HCEC 1CT (cell line): Measurements from ENCODE around the gene BCLAF1.
A peak's percentile ranks its signal among the peaks of the same experiment; 100 is the strongest.
"Not testable (repeated sequence)": the region's sequence is repeated elsewhere in the genome, so short reads cannot be mapped to it uniquely, and the experiment has no call there.

Experiments
- DNase-seq: peaks from one replicate; pipeline ENCODE4 v3.0.0-alpha.2; 2017

The BCLAF1 gene

DNA sequence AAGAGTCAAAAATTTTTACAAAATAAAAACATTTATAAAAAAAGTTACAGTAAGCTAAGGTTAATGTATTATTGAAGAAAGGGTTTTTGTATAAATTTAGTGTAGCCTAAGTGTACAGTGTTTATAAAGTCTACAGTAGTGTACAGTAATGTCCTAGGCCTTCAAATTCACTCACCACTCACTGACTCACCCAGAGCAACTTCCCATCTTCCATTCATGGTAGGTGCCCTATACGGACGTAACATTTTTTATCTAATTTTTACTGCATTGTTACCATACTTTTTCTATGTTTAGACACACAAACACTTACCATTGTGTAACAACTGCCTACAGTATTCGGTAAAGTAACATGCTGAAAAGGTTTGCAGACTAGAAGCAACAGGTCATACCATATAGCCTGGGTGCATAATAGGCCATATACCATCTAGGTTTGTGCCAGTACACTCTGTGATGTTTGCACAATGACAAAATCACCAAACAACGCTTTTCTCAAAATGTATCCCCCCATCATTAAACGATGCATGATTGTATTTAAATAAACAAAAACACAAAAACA, 45.5 kb downstream of the BCLAF1 start:
- peak; percentile 20 for DNase-seq

DNA sequence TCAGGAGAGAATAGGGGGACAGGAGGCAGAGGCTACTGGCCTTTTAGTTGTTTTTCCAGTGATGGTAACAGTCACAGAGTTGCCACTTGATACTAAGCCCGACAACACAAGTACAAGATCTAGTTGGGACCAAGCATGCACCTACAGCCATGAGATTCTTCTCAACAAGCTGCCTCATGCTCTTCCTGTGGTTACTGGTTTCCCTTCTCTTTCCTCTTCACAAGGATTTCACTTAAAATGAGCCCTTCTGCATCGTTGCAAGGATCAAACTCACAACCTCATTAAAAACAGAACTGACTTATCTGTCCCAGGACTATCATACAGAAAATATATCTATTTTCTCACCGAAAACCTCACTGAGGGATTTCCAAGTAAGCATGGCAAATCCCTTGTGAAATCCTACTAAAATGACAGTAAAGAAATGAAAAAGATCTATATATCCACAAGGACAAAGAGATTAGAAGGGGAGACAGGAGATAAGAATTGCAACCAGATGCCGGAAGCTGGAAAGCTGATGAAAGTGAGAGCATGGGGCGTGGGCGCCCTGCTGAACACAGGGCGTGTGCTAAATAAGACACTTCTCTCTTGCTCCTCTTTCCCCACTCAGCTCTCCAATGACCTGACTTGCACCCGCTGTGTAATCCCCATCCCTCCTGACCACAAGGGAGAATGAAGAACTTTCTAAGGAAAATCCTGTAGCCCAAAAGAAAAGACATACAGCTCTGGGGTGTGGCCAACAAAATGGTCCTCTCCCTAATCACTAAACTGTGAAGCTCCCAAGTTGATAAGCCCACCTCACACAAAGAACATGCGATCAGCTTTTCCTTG, 53.0 kb downstream of the BCLAF1 start:
- no peak for DNase-seq

DNA sequence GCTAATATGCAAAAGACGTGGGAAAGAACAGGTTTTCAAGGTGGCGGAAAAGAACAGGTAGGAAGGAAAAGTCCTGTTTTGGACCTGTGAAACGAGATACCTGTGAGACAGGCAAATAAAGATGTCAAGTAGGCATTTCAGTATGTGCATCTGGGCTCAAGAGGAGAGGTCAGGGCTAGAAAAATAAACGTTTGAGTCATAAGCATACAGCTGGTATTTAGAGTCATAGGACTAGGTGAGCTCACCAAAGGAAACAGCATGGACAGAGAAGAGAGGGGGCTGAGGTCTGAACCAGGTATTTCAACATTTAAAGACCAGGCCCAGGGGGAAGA, 54.4 kb downstream of the BCLAF1 start:
- DNase-seq = peak; percentile 54

DNA sequence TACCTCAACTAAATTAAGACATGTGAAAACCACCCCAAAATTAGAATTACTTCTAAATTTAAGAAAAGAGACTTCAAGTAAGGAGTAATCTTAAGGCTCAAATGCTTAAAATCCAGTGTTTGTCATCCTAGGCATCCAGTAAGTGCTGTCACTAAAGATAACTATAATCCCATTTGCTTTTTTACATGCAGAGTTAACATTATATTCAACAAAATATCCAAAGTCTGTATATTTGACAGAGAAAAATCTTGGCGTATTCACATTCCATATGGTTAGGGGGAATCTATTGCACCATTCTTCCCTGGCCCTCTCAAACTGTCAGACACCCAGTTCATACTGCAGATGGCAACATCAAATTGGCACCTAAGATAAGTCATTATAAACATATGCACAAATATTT, 56.9 kb downstream of the BCLAF1 start:
- no peak for DNase-seq

DNA sequence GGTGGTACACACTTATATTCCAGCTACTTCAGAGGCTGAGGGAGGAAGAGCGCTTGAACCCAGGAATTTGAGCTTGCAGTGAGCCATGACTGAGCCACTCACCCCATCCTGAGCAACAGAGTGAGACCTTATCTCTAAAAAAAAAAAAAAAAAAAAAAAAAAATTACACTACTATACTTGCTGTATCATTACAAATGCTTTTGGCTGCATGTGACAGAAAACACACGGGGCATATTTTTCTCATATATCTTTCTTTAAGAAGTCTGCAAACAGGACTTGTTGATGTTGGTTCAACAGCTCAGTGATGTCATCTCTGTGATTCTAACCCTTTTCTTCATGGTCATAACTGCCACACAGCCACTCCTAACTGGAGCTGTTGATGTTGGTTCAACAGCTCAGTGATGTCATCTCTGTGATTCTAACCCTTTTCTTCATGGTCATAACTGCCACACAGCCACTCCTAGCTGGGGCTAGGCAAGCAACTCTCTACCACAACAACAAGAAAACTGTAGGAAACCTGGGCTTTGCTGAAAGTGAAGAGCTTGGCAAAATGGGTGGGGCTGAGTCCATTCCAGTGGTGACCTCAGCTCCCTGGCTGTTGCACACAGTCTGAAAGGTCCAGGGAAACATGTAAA, 59.3 kb downstream of the BCLAF1 start:
- DNase-seq = no peak

DNA sequence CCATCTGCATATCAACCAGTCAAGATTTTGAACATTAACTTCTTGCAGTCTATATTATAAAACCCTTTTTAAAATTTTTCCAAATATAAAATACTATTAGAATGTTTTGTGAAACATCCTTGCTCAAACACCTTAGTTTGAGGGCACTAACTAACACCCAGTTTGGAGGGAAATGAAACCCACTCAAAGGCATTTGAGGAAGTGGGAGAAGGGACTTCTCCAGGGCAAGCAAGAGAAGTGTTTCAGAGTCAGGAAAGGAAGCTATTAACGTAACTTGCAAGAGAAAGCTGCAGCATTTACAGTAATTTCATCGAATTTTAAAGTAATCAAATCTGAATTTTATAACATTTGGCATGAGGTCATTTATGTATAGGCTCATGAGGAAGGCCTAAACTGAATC, 60.8 kb downstream of the BCLAF1 start:
- DNase-seq = no peak

DNA sequence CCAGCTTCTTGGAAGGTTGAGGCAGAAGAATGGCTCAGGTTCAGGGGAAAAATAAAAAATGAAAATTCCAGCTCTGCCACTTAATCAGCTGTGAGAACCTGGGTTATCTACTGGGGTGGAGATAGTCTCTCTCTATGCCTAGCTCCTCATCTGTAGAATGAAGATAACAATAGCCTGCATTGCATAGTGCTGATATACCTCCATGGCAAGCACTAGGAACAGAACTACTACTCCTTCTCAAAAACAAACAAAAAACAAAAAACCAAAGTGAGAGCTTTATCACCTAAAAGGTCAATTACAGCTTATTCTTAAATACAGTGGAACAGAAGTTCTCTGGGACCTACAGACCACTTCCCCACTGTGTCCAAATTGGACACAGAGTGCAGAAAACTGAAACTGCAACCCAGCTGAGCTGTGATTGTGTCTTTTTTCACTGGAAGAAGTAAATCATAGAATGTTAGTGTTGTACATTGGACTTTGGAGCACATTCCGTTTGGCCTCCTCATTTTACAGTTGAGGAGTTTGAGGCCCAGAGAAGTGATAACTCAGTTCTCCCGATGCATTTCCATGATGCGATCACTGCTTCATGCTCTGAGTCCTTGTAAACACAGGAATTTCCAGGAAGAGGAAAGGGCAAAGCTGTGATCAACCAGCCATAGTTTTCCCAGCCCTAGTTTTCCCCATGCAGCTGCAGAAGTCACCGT, 62.8 kb downstream of the BCLAF1 start:
- no peak for DNase-seq

DNA sequence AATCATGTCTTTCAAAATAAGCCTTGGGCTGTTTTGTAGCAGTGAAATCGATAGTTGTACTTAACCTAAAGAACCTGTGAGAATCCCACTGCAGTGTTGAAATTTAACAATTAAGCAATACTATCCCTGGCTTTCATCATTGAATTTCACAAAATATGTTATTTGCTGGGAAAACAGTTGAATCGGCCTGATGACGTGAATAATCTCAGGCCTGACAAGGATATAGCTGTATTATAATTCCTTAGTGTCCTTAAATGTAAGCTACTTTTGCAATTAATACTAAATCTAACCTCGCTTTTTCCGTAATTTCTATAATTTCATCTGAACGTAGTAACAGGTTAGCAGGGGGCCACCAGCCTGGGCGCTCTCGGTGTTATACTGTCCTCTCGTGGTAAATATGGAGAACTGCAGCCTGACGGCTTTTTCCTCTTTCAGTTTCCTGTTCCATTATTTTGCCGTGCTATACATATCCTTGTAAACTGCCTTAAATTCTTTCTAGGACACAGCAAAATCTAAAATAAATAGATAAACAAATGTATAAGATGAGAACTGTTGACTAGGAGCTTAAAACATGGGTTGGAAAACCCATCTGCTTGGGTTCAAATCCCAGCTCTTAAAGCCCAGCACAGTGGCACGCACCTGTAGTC, 63.5 kb downstream of the BCLAF1 start:
- DNase-seq = peak; percentile 46

DNA sequence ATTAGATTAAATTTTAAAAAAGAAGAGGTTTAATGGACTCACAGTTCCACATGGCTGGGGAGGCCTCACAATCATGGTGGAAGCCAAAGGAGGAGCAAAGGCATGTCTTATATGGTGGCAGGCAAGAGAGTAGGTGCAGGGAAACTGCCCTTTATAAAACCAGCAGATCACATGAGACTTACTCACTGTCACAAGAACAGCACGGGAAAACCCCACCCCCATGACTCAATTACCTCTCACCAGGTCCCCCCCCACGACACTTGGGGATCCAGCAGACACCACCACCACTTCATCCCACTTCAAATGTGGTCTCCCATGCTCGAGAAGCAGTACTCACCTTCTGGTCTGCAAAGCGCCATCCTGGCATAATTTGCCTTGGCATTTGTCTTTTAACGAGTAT, 64.2 kb downstream of the BCLAF1 start:
- peak; percentile 37 for DNase-seq

DNA sequence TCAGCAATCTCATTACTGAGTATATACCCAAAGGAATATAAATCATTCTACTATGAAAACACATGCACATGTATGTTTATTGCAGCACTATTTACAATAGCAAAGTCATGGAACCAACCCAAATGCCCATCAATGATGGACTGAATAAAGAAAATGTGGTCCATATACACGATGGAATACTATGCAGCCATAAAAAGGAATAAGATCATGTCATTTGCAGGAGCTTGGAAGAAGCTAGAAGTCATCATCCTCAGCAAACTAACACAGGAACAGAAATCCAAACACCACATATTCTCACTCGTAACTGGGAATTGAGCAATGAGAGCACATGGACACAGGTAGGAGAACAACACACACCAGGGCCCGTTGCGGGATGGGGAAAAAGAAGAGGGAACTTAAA, 64.7 kb downstream of the BCLAF1 start:
- not testable (repeated sequence) for DNase-seq

DNA sequence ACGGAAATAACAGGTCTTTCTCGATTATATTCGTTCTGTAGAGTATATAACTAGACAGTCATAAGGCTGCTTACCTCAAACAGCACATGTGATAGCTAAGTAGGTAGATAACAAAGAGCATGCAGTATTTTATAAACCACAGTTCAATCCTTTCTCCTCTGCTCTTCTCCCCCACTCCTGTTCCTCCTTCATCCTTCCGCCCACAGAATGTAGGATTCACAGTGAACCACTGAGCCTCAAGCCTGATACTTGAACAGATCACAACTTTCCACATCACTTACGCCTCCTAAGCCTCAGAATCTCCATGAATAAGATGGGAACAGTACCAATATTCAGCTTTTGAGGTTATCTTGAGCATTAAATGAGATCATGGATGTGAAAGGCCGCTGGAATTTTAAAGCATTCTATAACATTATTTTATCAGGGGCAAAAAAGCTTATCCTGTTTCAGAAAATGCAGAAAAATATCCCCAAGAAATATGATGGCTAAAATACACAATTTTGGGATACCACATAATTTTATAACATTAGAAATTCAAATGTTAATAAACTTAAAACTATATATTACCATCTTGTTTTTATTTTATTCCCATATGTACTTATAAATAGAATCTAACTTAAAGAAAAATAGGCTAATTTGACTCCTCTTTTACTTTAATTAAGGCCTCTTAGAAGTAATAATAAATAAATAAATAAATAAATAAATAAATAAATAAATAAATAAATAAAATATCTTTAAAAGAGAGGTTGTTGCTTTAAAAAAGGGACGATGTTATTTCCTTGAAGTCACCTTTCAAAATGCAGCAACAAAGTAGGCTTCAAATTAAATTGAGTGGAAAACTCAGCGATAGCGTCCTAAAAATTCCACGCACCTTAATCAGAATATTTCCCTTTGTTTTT, 72.9 kb downstream of the BCLAF1 start:
- no peak for DNase-seq

DNA sequence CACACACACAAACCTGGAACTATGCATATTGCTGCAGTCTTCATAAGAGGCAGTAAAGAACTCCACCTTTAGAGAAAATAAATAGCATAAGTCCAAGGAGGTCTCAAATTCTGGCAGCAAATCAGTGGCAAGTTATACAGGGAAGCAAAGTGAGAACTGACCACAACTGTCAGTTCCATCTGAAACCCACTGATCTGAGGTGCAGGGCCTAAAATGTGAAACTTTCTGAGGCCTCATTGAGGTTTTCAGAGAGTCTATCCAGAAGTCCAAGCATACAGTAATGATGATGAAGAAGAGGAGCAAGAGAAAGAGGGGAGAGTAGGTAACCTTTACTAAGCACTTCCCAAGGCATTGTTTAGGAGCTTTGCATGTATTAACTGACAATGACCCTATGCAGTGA, 75.8 kb downstream of the BCLAF1 start:
- DNase-seq = no peak

DNA sequence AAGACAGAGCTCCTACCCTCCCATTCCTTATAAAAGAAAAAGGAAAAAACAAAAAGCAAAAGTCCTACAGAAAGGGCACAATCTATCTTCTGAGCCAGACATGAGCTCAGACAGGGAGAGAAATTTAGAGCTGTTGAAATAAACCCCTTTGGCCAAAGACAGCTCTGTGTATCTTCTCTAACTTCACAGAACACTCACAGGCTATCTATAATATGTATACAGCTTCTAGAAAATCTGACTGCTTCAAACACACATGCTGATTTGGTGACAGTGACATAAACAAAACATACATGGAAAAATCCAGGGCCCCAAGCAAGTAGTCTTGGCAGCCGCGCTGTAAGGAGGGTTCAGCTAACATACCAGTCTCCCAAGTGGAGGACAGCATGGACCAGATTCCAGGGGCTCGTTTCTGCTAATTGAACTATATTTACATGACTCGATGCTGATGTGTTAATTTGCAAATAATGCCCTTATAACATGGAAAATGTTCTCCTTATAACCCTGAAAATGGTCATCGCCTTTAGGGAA, 76.6 kb downstream of the BCLAF1 start:
- no peak for DNase-seq

DNA sequence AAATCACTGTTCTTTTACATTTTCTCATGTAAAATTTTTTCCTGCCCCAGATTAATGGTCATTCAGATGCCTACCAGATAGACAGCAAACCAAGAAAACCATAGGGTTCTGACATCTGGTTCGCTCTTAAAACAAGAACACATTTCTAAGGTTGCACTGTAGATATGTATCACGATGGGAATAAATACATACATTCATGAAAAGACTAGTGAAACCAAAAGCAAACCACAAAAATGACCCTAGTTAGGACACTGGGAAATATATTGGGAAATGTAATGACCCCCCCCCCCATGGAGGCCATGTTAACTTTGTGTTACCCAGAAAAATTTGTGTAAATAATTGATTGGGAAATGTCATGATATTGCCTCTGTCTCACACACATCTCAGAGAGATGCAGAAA, 77.0 kb downstream of the BCLAF1 start:
- DNase-seq = no peak

DNA sequence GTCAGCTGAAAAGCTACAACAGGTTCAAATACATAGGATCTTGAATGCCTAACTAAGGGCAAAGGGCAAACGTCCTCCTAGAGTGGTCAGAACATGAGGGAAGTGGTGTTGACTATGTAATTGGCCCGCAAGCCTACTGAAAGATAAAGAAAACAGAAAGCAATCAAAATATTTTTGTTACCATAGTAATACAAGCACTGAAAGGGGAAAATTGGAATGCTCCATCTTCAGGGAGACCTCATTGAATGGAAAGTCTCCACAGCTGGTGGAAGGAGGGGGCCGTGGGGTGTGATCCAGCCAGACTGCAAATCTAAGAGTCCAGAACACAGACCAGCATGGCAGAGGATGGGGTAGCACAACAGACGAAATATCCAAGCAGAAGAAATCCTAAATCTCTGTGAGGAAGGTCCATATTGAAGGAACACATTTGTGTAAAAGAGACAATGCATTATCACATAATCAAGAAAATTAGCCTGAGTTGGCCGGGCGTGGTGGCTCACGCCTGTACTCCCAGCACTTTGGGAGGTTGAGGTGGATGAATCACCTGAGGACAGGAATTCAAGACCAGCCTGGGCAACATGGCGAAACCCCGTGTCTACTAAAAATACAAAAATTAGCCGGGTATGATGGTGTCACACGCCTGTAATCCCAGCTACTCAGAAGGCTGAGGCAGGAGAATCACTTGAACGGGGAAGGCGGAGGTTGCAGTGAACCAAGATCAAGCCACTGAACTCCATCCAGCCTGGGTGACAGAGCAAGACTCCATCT, 79.1 kb downstream of the BCLAF1 start:
- no peak for DNase-seq

DNA sequence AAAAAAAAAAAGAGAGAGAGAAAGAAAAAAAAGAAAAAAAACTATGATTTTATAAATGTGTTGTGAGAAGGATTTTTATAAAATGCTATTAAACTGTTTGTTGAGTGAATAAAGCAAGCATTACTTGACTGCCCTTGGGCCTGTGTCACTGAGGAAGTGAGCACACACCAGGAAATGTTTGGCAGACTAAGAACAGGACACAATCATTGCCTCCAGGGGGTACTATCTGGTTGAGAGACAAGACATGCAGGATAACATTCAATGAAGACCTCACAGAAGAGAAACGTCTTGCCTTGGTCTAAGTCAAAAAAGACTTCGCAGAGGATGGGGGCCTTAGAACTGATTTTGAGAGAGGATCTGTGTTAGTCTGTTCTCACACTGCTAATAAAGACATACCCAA, 80.2 kb downstream of the BCLAF1 start:
- DNase-seq = no peak

DNA sequence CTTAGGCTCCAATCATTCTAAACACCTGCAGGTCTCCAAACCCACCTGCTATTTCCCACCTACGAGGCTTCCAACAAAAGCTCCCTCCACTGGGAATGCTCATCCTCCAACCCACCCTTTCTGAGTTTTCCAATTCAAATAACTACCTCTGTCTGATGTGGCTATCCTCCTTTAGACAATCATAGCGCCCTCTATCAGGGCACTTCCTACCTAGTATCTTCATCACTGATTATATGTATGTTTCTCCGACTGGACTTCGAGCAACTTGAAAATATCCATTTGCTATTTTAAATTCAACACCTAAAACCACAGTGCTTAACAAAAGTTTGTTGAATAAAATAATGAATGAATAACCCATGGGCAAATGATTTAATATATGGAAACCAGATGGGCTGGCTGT, 80.9 kb downstream of the BCLAF1 start:
- no peak for DNase-seq
